GM10248 (cell line): ENCODE data around the gene ICE2.

Experiments used
- CTCF ChIA-PET: fragments of 300-600 bp; sonication (Branson Sonifier 250); formaldehyde crosslinking; extraction: SDS; loops from one replicate; lab custom pipeline; 2021; ENCODE audit warnings: antibody characterized with exemption; lab: Yijun Ruan, JAX
- POLR2A ChIA-PET: fragments of 350-650 bp; sonication (Branson Sonifier 250); formaldehyde crosslinking; extraction: SDS; loops from one replicate; lab custom pipeline; 2020; ENCODE audit warnings: antibody characterized with exemption; lab: Yijun Ruan, JAX
- DNase-seq: peaks from one replicate; pipeline ENCODE4 v3.0.0; 2012; ENCODE audit errors: extremely low spot score
- TF ChIP-seq, protein P1 (sequence below): IDR thresholded peaks from 2 replicates; pipeline ENCODE4 v1.5.1; 2012; ENCODE audit warnings: mild to moderate bottlenecking, low read depth; ENCODE audit errors: extremely low read depth, missing control alignments, control extremely low read depth

Gene ICE2

DNA sequence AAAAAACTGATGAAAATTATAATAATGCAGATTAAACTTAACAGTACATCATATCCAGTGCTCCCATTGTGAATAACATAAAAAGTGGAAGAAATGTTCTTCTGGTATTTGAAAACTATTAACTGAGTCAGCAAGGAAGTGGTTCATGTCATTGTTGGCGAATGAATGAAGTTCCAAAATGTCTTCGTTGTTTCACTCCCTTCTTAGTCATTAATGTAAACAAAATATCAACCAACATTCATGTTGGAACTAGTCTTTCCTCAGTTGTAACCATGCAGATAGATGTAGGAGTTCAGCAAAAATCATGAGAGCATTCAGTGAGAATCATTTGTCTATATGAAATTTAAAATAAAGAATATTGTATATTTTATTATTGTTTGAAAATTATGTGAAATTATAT lies 44.1 kb upstream of the ICE2 start:
- ChIA-PET POLR2A (no interaction called here), CTCF (interaction anchor here (3.8 to 9.7 kb wide), 2 partner anchors 15 to 29 kb away, joined by 38 to 193 read pairs; no protein-coding TSS in a partner anchor)
- DNase-seq = no peak
- TF ChIP-seq, protein P1, sequence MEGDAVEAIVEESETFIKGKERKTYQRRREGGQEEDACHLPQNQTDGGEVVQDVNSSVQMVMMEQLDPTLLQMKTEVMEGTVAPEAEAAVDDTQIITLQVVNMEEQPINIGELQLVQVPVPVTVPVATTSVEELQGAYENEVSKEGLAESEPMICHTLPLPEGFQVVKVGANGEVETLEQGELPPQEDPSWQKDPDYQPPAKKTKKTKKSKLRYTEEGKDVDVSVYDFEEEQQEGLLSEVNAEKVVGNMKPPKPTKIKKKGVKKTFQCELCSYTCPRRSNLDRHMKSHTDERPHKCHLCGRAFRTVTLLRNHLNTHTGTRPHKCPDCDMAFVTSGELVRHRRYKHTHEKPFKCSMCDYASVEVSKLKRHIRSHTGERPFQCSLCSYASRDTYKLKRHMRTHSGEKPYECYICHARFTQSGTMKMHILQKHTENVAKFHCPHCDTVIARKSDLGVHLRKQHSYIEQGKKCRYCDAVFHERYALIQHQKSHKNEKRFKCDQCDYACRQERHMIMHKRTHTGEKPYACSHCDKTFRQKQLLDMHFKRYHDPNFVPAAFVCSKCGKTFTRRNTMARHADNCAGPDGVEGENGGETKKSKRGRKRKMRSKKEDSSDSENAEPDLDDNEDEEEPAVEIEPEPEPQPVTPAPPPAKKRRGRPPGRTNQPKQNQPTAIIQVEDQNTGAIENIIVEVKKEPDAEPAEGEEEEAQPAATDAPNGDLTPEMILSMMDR = no peak

DNA sequence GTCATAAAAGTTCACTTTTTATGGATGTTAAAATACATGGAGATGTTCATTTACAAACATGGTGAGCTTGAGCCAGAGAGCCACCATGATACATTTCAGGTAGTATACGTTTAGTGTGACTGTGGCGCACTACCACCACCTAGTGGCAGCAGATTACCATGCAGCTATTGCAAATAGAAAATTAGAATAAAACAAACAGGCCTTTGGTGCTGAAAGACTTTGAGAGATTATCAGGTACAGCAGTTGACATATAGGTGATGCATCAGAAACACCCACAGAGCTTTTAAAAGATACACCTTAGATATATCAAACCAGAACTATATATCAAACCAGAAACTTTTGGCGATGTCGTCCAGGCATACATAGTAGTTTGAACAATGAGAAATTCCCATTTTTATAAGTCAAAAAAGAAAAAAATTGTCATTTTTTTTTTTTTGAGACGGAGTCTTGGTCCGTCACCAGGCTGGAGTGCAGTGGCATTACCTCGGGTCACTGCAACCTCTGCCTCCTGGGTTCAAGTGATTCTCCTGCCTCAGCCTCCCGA lies 42.0 kb upstream of the ICE2 start:
- TF ChIP-seq, protein P1 = peak; percentile 85
- peak; percentile 60 for DNase-seq
- POLR2A ChIA-PET = no interaction called here
- CTCF ChIA-PET = interaction anchor here (0.7 to 9.7 kb wide), 49 partner anchors 8 to 830 kb away, joined by 3 to 193 read pairs (median 5); partner anchors contain the start of gene ICE2

DNA sequence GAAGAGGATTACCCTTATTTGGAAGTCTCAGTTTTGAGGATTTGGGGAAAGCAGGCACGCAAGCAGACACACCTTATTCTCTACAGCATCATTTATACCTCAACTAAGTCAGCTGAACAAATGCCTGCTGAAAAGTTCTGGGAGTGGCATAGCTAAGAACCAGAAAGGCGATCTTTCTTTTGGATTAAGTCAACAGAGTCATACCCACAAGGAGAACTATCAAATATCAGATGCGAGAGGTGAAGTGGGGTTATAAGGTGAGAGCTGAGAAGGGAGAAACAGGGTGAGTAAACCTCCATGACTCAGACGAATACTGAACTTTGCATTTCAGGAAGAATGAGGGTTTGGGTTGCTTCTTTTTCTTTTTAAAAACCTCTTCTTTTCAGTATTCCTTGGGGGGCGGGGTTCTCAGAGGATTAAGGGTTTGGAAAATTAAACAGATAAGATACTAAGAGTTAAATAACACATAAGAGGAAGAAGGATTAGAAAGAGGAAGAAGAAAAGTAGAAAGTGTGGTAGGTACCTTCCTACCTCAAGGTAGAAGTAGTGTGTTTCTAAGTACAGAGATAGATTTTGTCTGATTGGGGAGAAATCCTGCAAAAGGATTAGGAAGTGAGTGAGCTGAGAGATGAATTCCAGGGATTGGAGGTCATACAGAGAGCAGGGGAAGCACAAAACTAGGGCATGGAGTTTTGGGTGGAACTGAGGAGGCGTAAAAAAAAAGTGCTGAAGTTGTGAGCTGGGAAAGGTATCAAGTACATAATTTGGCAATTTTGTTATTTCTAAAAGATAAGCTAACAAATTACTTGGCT lies 41.3 kb upstream of the ICE2 start:
- CTCF ChIA-PET = interaction anchor here (0.7 to 9.7 kb wide), 48 partner anchors 9 to 778 kb away, joined by 3 to 193 read pairs (median 5); partner anchors contain the start of gene ICE2
- POLR2A ChIA-PET = no interaction called here
- no peak for DNase-seq
- TF ChIP-seq, protein P1 = no peak

- POLR2A ChIA-PET = no interaction called here
- TF ChIP-seq, protein P1 = no peak
Observed at GRCh38 chr15:60519218-60519617, 40.3 kb upstream of the ICE2 start.

GRCh38 chr15:60518511-60518910 lies 39.6 kb upstream of the ICE2 start:
- DNase-seq = no peak
- CTCF ChIA-PET = interaction anchor here (1.6 to 9.7 kb wide), 4 partner anchors 7 to 157 kb away, joined by 6 to 193 read pairs (median 58); no protein-coding TSS in a partner anchor
- TF ChIP-seq, protein P1 = no peak
- POLR2A ChIA-PET = no interaction called here

More at GRCh38 chr15:60519218-60519617, 40.3 kb upstream of the ICE2 start:
- no peak for DNase-seq
- CTCF ChIA-PET = interaction anchor here (0.8 to 9.7 kb wide), 10 partner anchors 12 to 398 kb away, joined by 4 to 193 read pairs (median 26); no protein-coding TSS in a partner anchor

- TF ChIP-seq, protein P1 = no peak
- CTCF ChIA-PET = interaction anchor here (1.9 kb wide), 1 partner anchor 11 kb away, joined by 7 read pairs; no protein-coding TSS in a partner anchor
- no peak for DNase-seq
- POLR2A ChIA-PET = no interaction called here
Observed at GRCh38 chr15:60514261-60514881, 35.4 kb upstream of the ICE2 start.
